Medulla oblongata (tissue), 1 donor: Measurements from ENCODE around the gene TSC22D3.
"Not testable (repeated sequence)": the region's sequence is repeated elsewhere in the genome, so short reads cannot be mapped to it uniquely, and the experiment has no call there.

ENCODE experiments used
- DNase-seq: peaks from one replicate; pipeline ENCODE4 v3.0.0-alpha.2; 2015; ENCODE audit errors: extremely low spot score

The TSC22D3 gene

GRCh38 chrX:107712231-107713202 is 63.1 kb downstream of the TSC22D3 start:
- no peak for DNase-seq

GRCh38 chrX:107711521-107712181 is 63.9 kb downstream of the TSC22D3 start:
- DNase-seq = no peak

- DNase-seq = peak; percentile 76
These were observed 64.8 kb downstream of the TSC22D3 start for GRCh38 chrX:107710617-107711391.

- no peak for DNase-seq
These were observed 66.3 kb downstream of the TSC22D3 start for GRCh38 chrX:107709266-107709806.

- DNase-seq = no peak
These were observed 66.8 kb downstream of the TSC22D3 start for GRCh38 chrX:107708762-107709161.

- no peak for DNase-seq
These were observed 67.7 kb downstream of the TSC22D3 start for GRCh38 chrX:107707866-107708265.

GRCh38 chrX:107706309-107706708 is 69.3 kb downstream of the TSC22D3 start:
- no peak for DNase-seq

- DNase-seq = no peak
These were observed 71.0 kb downstream of the TSC22D3 start for GRCh38 chrX:107704587-107704986.

GRCh38 chrX:107704181-107704580 is 71.4 kb downstream of the TSC22D3 start:
- DNase-seq = no peak

GRCh38 chrX:107701493-107702121 is 74.0 kb downstream of the TSC22D3 start:
- no peak for DNase-seq

- DNase-seq = no peak
These were observed 74.8 kb downstream of the TSC22D3 start for GRCh38 chrX:107700790-107701189.

GRCh38 chrX:107700317-107700774 is 75.2 kb downstream of the TSC22D3 start:
- no peak for DNase-seq

- no peak for DNase-seq
These were observed 76.0 kb downstream of the TSC22D3 start for GRCh38 chrX:107699616-107700015.

- no peak for DNase-seq
These were observed 84.6 kb downstream of the TSC22D3 start for GRCh38 chrX:107691024-107691448.

GRCh38 chrX:107687445-107687844 is 88.1 kb downstream of the TSC22D3 start:
- no peak for DNase-seq

- DNase-seq = no peak
These were observed 88.8 kb downstream of the TSC22D3 start for GRCh38 chrX:107686792-107687191.

GRCh38 chrX:107686026-107686425 is 89.6 kb downstream of the TSC22D3 start:
- no peak for DNase-seq

- DNase-seq = not testable (repeated sequence)
These were observed 90.0 kb downstream of the TSC22D3 start for GRCh38 chrX:107685586-107685985.

GRCh38 chrX:107684956-107685385 is 90.6 kb downstream of the TSC22D3 start:
- peak; percentile 40 for DNase-seq

- DNase-seq = no peak
These were observed 91.7 kb downstream of the TSC22D3 start for GRCh38 chrX:107683931-107684330.
